ENCODE data around the gene EEIG2. TPM values are rescaled to one million over a fixed set of nuclear protein-coding genes. Genes with fewer than 3 reads are reported as not detected.

The EEIG2 gene
- total RNA-seq, 1 experiment from 2014 or later, result 16.0 TPM

DNA sequence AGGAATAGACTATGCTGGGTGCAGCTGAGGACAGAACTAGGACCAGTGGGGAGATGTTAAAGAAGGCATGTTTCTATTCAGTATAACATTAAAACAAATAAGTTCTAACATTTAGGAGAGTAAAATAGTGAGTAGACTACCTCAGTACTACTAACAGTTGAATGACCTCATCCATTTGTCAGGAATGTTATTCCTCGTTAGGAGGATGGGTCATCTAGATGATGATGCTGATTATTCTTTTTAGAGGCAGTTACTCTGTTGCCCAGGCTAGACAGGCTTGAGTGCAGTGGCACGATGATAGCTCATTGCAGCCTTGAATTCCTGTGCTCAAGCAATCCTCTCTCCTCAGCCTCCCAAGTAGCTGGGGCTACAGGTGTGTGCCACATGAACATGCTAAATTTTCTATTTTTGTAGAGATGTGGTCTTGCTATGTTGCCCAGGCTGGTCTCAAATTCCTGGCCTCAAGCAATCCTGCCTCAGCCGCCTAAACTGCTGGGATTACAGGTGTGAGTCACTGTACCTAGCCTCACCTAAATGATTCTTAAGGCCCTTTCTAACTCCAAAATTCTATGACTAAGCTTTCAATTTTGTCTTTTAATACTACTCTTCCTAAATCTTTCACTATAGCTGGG lies 9.3 kb downstream of the EEIG2 start:
- no peak overlapping the region for H3K4me2 ChIP-seq (ENCODE audit: low read length)
- RAD21 ChIA-PET (ENCODE audit: low non-redundant PET in 1 of 2, low total read pairs in 2 of 2, uncharacterized antibody in 2 of 2, unreplicated experiment in 2 of 2), result no interaction called here
- ATAC-seq (no peak), DNase-seq (ENCODE audit: low read depth, low spot score) (no peak)
- no peak overlapping the region for H3K9ac ChIP-seq (ENCODE audit: low read length)
- no peak overlapping the region for H3K27ac ChIP-seq (ENCODE audit: low read depth, low read length)
- BruUV-seq (replicated peaks), result no TSS peak
- H3K36me3 ChIP-seq (ENCODE audit: control insufficient read depth in 1 of 2, insufficient read depth in 2 of 2, low read length in 2 of 2), result no peaks in the 10 kb centered on the region
- H3K4me3 ChIP-seq (replicated peaks in 1 of 2; ENCODE audit: low read depth in 1 of 2, low read length in 2 of 2), result no peak overlapping the region
- no peak for TF ChIP-seq SP1 (IDR thresholded peaks at IDR 0.05; ENCODE audit: low read depth)
- no peak for TF ChIP-seq SIN3A (IDR thresholded peaks at IDR 0.05; ENCODE audit: low read depth)
- no peak for TF ChIP-seq EZH2 (IDR thresholded peaks at IDR 0.05)
- TF ChIP-seq ELF1 (IDR thresholded peaks at IDR 0.05; ENCODE audit: borderline replicate concordance, low read depth), result no peak
- no peak for TF ChIP-seq ZFX (IDR thresholded peaks at IDR 0.05)
- TF ChIP-seq ZNF274 (IDR thresholded peaks at IDR 0.05; ENCODE audit: low read depth, low read length), result no peak
- TF ChIP-seq CBX3 (IDR thresholded peaks at IDR 0.05; ENCODE audit: low read depth), result no peak
- H3K9me3 ChIP-seq (ENCODE audit: control insufficient read depth in 1 of 2, insufficient read depth in 1 of 2, low read depth in 1 of 2, low read length in 2 of 2), result no peaks in the 10 kb centered on the region
- H2AFZ ChIP-seq (ENCODE audit: low read depth, low read length, poor library complexity, severe bottlenecking), result no peak overlapping the region
- H4K20me1 ChIP-seq (ENCODE audit: insufficient read depth), result no peaks in the 10 kb centered on the region
- H3K79me2 ChIP-seq (ENCODE audit: insufficient read depth, low read length), result no peaks in the 10 kb centered on the region
- H3K9me2 ChIP-seq (ENCODE audit: insufficient read depth), result no peaks in the 10 kb centered on the region
- intact Hi-C loops (cut with micrococcal nuclease), result no loop called here
- POLR2A ChIA-PET, result no interaction called here
- H3K4me1 ChIP-seq (ENCODE audit: control insufficient read depth in 1 of 2, insufficient read depth in 2 of 2, low read length in 2 of 2), result no peaks in the 10 kb centered on the region
- H3K27me3 ChIP-seq (ENCODE audit: insufficient read depth, low read length), result no peaks in the 10 kb centered on the region
- CTCF ChIA-PET, result interaction anchor here (1.6 kb wide), 1 partner anchor 9 kb away, joined by 4 read pairs; the partner anchor contains the start of gene EEIG2

DNA sequence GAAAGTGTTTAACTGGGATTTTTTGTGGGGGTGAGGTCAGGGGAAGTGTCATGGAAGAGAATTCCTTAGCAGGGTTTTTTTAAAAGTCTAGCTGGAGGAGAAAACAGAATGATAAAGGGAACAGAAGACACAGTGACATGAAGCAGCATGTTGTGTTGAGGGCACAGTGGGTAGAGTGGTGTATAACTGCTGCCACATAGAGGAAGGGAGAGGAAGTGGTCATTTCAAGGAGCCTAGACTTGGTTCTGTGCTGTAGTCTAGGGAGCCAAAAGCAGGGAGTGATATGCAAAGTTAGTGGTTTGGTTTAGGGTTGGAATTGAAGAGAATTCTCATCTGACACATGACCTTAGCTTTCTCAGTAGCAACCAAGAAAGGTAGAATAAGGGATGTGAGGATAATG lies 10.2 kb downstream of the EEIG2 start:
- ChIA-PET POLR2A (no interaction called here), RAD21 (ENCODE audit: low non-redundant PET in 1 of 2, low total read pairs in 2 of 2, uncharacterized antibody in 2 of 2, unreplicated experiment in 2 of 2) (no interaction called here), CTCF (interaction anchor here (1.6 kb wide), 1 partner anchor 10 kb away, joined by 4 read pairs; the partner anchor contains the start of gene EEIG2)
- Histone ChIP-seq H3K27ac (ENCODE audit: low read depth, low read length) (no peak overlapping the region), H3K9me3 (ENCODE audit: control insufficient read depth in 1 of 2, insufficient read depth in 1 of 2, low read depth in 1 of 2, low read length in 2 of 2) (no peaks in the 10 kb centered on the region), H4K20me1 (ENCODE audit: insufficient read depth) (no peaks in the 10 kb centered on the region), H3K4me3 (replicated peaks in 1 of 2; ENCODE audit: low read depth in 1 of 2, low read length in 2 of 2) (no peak overlapping the region), H3K9me2 (ENCODE audit: insufficient read depth) (no peaks in the 10 kb centered on the region), H3K4me2 (ENCODE audit: low read length) (no peak overlapping the region), H3K79me2 (ENCODE audit: insufficient read depth, low read length) (no peaks in the 10 kb centered on the region), H3K36me3 (ENCODE audit: control insufficient read depth in 1 of 2, insufficient read depth in 2 of 2, low read length in 2 of 2) (no peaks in the 10 kb centered on the region), H2AFZ (ENCODE audit: low read depth, low read length, poor library complexity, severe bottlenecking) (no peak overlapping the region), H3K4me1 (ENCODE audit: control insufficient read depth in 1 of 2, insufficient read depth in 2 of 2, low read length in 2 of 2) (no peaks in the 10 kb centered on the region; a peak in 1 of 4 replicates), H3K27me3 (ENCODE audit: insufficient read depth, low read length) (no peaks in the 10 kb centered on the region), H3K9ac (ENCODE audit: low read length) (no peak overlapping the region)
- no TSS peak for BruUV-seq (replicated peaks)
- intact Hi-C loops (cut with micrococcal nuclease), result no loop called here
- TF ChIP-seq SIN3A (IDR thresholded peaks at IDR 0.05; ENCODE audit: low read depth), result no peak
- TF ChIP-seq CBX3 (IDR thresholded peaks at IDR 0.05; ENCODE audit: low read depth), result no peak
- TF ChIP-seq, protein P1, sequence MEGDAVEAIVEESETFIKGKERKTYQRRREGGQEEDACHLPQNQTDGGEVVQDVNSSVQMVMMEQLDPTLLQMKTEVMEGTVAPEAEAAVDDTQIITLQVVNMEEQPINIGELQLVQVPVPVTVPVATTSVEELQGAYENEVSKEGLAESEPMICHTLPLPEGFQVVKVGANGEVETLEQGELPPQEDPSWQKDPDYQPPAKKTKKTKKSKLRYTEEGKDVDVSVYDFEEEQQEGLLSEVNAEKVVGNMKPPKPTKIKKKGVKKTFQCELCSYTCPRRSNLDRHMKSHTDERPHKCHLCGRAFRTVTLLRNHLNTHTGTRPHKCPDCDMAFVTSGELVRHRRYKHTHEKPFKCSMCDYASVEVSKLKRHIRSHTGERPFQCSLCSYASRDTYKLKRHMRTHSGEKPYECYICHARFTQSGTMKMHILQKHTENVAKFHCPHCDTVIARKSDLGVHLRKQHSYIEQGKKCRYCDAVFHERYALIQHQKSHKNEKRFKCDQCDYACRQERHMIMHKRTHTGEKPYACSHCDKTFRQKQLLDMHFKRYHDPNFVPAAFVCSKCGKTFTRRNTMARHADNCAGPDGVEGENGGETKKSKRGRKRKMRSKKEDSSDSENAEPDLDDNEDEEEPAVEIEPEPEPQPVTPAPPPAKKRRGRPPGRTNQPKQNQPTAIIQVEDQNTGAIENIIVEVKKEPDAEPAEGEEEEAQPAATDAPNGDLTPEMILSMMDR (IDR thresholded peaks at IDR 0.05 in 2 of 3, conservative IDR thresholded peaks at IDR 0.05 in 1 of 3; ENCODE audit: borderline replicate concordance in 1 of 3, insufficient read depth in 1 of 3, low read depth in 2 of 3, low read length in 2 of 3), result peak; percentile 20 to 62 (median 60); a peak in 5 of 6 replicates
- no peak for TF ChIP-seq EZH2 (IDR thresholded peaks at IDR 0.05)
- TF ChIP-seq, protein P2, sequence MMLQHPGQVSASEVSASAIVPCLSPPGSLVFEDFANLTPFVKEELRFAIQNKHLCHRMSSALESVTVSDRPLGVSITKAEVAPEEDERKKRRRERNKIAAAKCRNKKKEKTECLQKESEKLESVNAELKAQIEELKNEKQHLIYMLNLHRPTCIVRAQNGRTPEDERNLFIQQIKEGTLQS (IDR thresholded peaks at IDR 0.05), result no peak
- no peak for TF ChIP-seq ELF1 (IDR thresholded peaks at IDR 0.05; ENCODE audit: borderline replicate concordance, low read depth)
- TF ChIP-seq ZNF274 (IDR thresholded peaks at IDR 0.05; ENCODE audit: low read depth, low read length), result no peak
- TF ChIP-seq RAD21 (IDR thresholded peaks at IDR 0.05; ENCODE audit: low read depth), result peak; percentile 51; the same call in 1 of the 2 replicates
- no peak for TF ChIP-seq EZH2phosphoT487 (IDR thresholded peaks at IDR 0.05; ENCODE audit: borderline replicate concordance)
- TF ChIP-seq CEBPB (IDR thresholded peaks at IDR 0.05; ENCODE audit: low read depth), result no peak
- no peak for TF ChIP-seq TCF7L2 (IDR thresholded peaks at IDR 0.05; ENCODE audit: borderline replicate concordance, extremely low read depth, insufficient read depth, insufficient read length)
- no peak for TF ChIP-seq JUND (IDR thresholded peaks at IDR 0.05)
- ATAC-seq (peak; percentile 100), DNase-seq (ENCODE audit: low read depth, low spot score) (peak; percentile 15)
